ENCODE measurements around the gene SLC4A2. TPM values are rescaled to one million over a fixed set of nuclear protein-coding genes. Genes with fewer than 3 reads are reported as not detected.

SLC4A2 gene
- total and polyA plus RNA-seq, 3 experiments from 2014 or later, result 25.5 to 121 (median 119) TPM

DNA sequence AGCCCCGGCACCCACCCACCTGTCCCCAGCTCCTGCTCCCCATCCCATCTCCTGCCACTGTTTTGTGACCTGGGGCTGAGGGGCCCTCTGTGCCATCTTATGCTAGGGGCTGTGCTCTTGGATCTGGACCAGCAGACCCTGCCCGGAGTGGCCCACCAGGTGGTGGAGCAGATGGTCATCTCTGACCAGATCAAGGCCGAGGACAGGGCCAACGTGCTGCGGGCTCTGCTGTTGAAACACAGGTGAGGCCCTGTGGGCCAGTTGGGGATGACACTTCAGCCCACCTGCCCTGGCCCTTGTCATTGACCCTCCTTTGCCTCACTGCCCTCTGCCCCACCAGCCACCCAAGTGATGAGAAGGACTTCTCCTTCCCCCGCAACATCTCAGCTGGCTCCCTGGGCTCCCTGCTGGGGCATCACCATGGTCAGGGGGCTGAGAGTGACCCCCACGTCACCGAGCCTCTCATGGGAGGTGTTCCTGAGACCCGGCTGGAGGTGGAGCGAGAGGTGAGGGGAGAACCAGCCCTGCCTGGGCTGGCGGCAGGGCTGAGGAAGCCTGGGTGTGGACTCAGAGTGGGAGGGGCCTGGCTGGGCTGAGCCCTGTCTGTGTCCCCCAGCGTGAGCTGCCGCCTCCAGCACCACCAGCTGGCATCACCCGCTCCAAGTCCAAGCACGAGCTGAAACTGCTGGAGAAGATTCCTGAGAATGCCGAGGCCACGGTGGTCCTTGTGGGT, 10.6 kb downstream of the SLC4A2 start:
- Mint-ChIP-seq H3K9me3 (no peaks in the 10 kb centered on the region), H3K4me1 (no peaks in the 10 kb centered on the region), H3K27ac (no peak overlapping the region), H3K4me3 (no peak overlapping the region), H3K27me3 (no peaks in the 10 kb centered on the region), H3K36me3 (peaks cover 3 to 72% (median 4%) of the 10 kb centered on the region in 3 donors)
- peaks cover 4% of the 10 kb centered on the region for H3K36me3 ChIP-seq (ENCODE audit: insufficient read depth, low read length)
- CTCF ChIA-PET, result interaction anchor here (2.9 kb wide), 1 partner anchor 41 kb away, joined by 9 read pairs; no protein-coding TSS in a partner anchor
- H3K4me3 ChIP-seq (ENCODE audit: low read length), result no peak overlapping the region
- H3K27ac ChIP-seq (ENCODE audit: low read depth, low read length), result no peak overlapping the region
- DNase-seq, result no peak
- H3K4me1 ChIP-seq (ENCODE audit: insufficient read depth, low read length), result no peaks in the 10 kb centered on the region
- H3K27me3 ChIP-seq (ENCODE audit: insufficient read depth, low read length, poor library complexity, severe bottlenecking), result no peaks in the 10 kb centered on the region
- POLR2A ChIA-PET, result no interaction called here
- no peaks in the 10 kb centered on the region for H3K9me3 ChIP-seq (ENCODE audit: low read length)

- ChIA-PET CTCF (interaction anchor here (1.5 to 2.9 kb wide), 2 partner anchors 40 kb away, joined by 3 to 9 read pairs; no protein-coding TSS in a partner anchor), POLR2A (no interaction called here)
- Mint-ChIP-seq H3K36me3 (peaks cover 3 to 71% (median 4%) of the 10 kb centered on the region in 3 donors), H3K9me3 (no peaks in the 10 kb centered on the region), H3K4me1 (no peaks in the 10 kb centered on the region), H3K27me3 (no peaks in the 10 kb centered on the region), H3K27ac (peak overlapping the region in 1 of 8 donors; percentile 61), H3K4me3 (no peak overlapping the region)
- Histone ChIP-seq H3K36me3 (ENCODE audit: insufficient read depth, low read length) (no peaks in the 10 kb centered on the region), H3K27me3 (ENCODE audit: insufficient read depth, low read length, poor library complexity, severe bottlenecking) (no peaks in the 10 kb centered on the region), H3K4me3 (ENCODE audit: low read length) (no peak overlapping the region), H3K27ac (ENCODE audit: low read depth, low read length) (no peak overlapping the region), H3K4me1 (ENCODE audit: insufficient read depth, low read length) (no peaks in the 10 kb centered on the region), H3K9me3 (ENCODE audit: low read length) (no peaks in the 10 kb centered on the region)
- DNase-seq, result no peak
Measured at GRCh38 chr7:151070574-151070960, 11.2 kb downstream of the SLC4A2 start.

DNA sequence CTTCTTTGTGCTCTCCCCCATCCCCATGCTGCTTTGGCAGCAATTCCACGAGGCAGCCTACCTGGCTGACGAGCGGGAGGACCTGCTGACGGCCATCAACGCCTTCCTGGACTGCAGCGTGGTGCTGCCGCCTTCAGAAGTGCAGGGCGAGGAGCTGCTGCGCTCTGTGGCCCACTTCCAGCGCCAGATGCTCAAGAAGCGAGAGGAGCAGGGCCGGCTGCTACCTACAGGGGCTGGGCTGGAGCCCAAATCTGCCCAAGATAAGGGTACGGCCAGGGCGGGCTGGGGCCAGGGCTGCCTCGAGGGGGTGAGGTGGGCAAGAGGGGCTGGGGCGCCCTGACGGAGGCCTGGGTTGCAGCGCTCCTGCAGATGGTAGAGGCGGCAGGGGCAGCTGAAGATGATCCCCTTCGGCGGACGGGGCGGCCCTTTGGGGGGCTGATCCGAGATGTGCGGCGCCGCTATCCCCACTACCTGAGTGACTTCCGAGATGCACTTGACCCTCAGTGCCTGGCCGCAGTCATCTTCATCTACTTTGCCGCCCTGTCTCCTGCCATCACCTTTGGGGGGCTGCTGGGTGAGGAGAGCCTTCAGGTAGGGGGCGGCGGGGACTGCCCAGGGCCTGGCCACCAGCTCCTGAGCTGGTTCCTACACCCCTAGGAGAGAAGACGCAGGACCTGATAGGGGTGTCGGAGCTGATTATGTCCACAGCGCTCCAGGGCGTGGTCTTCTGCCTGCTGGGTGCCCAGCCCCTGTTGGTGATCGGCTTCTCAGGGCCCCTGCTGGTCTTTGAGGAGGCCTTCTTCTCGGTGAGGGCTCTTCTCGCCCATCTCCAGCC, 11.9 kb downstream of the SLC4A2 start:
- H3K36me3 ChIP-seq (ENCODE audit: insufficient read depth, low read length), result no peaks in the 10 kb centered on the region
- no peaks in the 10 kb centered on the region for H3K27me3 ChIP-seq (ENCODE audit: insufficient read depth, low read length, poor library complexity, severe bottlenecking)
- H3K4me3 ChIP-seq (ENCODE audit: low read length), result no peak overlapping the region
- peaks cover 3 to 74% (median 4%) of the 10 kb centered on the region in 3 donors for H3K36me3 Mint-ChIP-seq
- no peaks in the 10 kb centered on the region for H3K4me1 Mint-ChIP-seq
- no peak overlapping the region for H3K4me3 Mint-ChIP-seq
- CTCF ChIA-PET, result interaction anchor here (1.5 kb wide), 1 partner anchor 39 kb away, joined by 3 read pairs; no protein-coding TSS in a partner anchor
- H3K9me3 ChIP-seq (ENCODE audit: low read length), result no peaks in the 10 kb centered on the region
- POLR2A ChIA-PET, result interaction anchor here (1.2 kb wide), 1 partner anchor 9 kb away, joined by 3 read pairs; the partner anchor contains the start of gene FASTK
- peak overlapping the region in 1 of 8 donors; percentile 61 for H3K27ac Mint-ChIP-seq
- H3K27me3 Mint-ChIP-seq, result no peaks in the 10 kb centered on the region
- no peak overlapping the region for H3K27ac ChIP-seq (ENCODE audit: low read depth, low read length)
- no peaks in the 10 kb centered on the region for H3K4me1 ChIP-seq (ENCODE audit: insufficient read depth, low read length)
- H3K9me3 Mint-ChIP-seq, result no peaks in the 10 kb centered on the region
- no peak for DNase-seq

- peaks cover 3 to 67% (median 4%) of the 10 kb centered on the region in 3 donors for H3K36me3 Mint-ChIP-seq
- peaks cover 6 to 8% (median 8%) of the 10 kb centered on the region in 3 donors for H3K4me1 Mint-ChIP-seq
- no peaks in the 10 kb centered on the region for H3K9me3 Mint-ChIP-seq
- peaks cover 0 to under 1% of the 10 kb centered on the region in 2 donors for H3K27me3 Mint-ChIP-seq
- Histone ChIP-seq H3K36me3 (ENCODE audit: insufficient read depth, low read length) (no peaks in the 10 kb centered on the region), H3K4me3 (ENCODE audit: low read length) (no peak overlapping the region), H3K27ac (ENCODE audit: low read depth, low read length) (no peak overlapping the region), H3K9me3 (ENCODE audit: low read length) (no peaks in the 10 kb centered on the region), H3K27me3 (ENCODE audit: insufficient read depth, low read length, poor library complexity, severe bottlenecking) (no peaks in the 10 kb centered on the region), H3K4me1 (ENCODE audit: insufficient read depth, low read length) (peaks cover 4% of the 10 kb centered on the region)
- DNase-seq, result no peak
- peak overlapping the region in 1 of 7 donors; percentile 44 for H3K4me3 Mint-ChIP-seq
- ChIA-PET POLR2A (no interaction called here), CTCF (interaction anchor here (1.1 kb wide), 1 partner anchor 13 kb away, joined by 3 read pairs; no protein-coding TSS in a partner anchor)
- H3K27ac Mint-ChIP-seq, result peak overlapping the region in 3 of 8 donors; percentile 36 to 61 (median 54)
Measured at GRCh38 chr7:151073990-151074389, 14.6 kb downstream of the SLC4A2 start.

DNA sequence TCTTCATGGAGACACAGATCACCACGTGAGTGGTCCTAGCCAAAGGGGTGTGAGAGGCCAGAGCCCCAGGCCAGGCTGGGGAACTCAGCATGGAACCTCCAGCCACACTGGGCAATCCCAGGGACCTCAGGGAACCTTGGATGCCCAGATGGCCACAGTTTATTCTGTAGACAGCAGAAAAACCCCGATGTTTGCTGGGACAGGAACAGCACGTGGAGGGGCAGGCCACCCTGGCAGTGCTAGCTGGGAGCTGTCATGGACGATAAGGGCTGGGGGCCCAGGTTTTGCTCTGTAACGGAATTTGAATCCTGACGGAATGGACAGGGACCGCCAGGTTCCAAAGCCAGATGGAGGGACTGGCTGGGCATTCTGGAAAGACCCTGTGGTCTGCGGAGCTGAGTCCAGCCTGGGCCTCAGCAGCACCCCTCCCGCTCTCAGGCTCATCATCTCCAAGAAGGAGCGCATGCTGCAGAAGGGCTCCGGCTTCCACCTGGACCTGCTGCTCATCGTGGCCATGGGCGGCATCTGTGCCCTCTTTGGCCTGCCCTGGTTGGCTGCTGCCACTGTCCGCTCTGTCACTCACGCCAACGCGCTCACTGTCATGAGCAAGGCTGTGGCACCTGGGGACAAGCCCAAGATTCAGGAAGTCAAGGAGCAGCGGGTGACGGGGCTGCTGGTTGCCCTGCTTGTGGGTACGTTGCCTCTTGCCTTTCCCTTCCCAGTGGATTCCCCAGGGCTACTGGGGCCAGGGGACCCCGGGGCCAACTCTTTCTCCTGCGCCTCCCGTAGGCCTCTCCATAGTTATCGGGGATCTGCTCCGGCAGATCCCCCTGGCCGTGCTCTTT, 15.7 kb downstream of the SLC4A2 start:
- H3K27me3 ChIP-seq (ENCODE audit: insufficient read depth, low read length, poor library complexity, severe bottlenecking), result no peaks in the 10 kb centered on the region
- Mint-ChIP-seq H3K36me3 (peaks cover 0 to 61% (median 0%) of the 10 kb centered on the region in 3 donors), H3K4me1 (peaks cover 10 to 19% (median 16%) of the 10 kb centered on the region in 3 donors), H3K27ac (peak overlapping the region in 3 of 8 donors; percentile 22 to 61 (median 37)), H3K27me3 (peaks cover 0 to 2% of the 10 kb centered on the region in 2 donors), H3K9me3 (no peaks in the 10 kb centered on the region), H3K4me3 (peak overlapping the region in 1 of 7 donors; percentile 58)
- no peaks in the 10 kb centered on the region for H3K9me3 ChIP-seq (ENCODE audit: low read length)
- ChIA-PET POLR2A (interaction anchor here (2.0 kb wide), 1 partner anchor 16 kb away, joined by 6 read pairs; the partner anchor contains the start of gene SLC4A2), CTCF (no interaction called here)
- H3K4me3 ChIP-seq (ENCODE audit: low read length), result no peak overlapping the region
- H3K4me1 ChIP-seq (ENCODE audit: insufficient read depth, low read length), result peaks cover 14% of the 10 kb centered on the region
- H3K36me3 ChIP-seq (ENCODE audit: insufficient read depth, low read length), result no peaks in the 10 kb centered on the region
- no peak overlapping the region for H3K27ac ChIP-seq (ENCODE audit: low read depth, low read length)
- no peak for DNase-seq

- H3K9me3 Mint-ChIP-seq, result no peaks in the 10 kb centered on the region
- H3K4me3 ChIP-seq (ENCODE audit: low read length), result no peak overlapping the region
- H3K4me3 Mint-ChIP-seq, result peak overlapping the region in 1 of 7 donors; percentile 58
- H3K9me3 ChIP-seq (ENCODE audit: low read length), result no peaks in the 10 kb centered on the region
- ChIA-PET POLR2A (interaction anchor here (2.0 kb wide), 1 partner anchor 17 kb away, joined by 6 read pairs; the partner anchor contains the start of gene SLC4A2), CTCF (no interaction called here)
- peaks cover 15% of the 10 kb centered on the region for H3K4me1 ChIP-seq (ENCODE audit: insufficient read depth, low read length)
- peaks cover 0 to 56% (median 0%) of the 10 kb centered on the region in 3 donors for H3K36me3 Mint-ChIP-seq
- H3K27ac ChIP-seq (ENCODE audit: low read depth, low read length), result no peak overlapping the region
- no peaks in the 10 kb centered on the region for H3K27me3 ChIP-seq (ENCODE audit: insufficient read depth, low read length, poor library complexity, severe bottlenecking)
- peak overlapping the region in 3 of 8 donors; percentile 22 to 61 (median 37) for H3K27ac Mint-ChIP-seq
- no peaks in the 10 kb centered on the region for H3K36me3 ChIP-seq (ENCODE audit: insufficient read depth, low read length)
- H3K4me1 Mint-ChIP-seq, result peaks cover 10 to 24% (median 17%) of the 10 kb centered on the region in 3 donors
- DNase-seq, result no peak
- H3K27me3 Mint-ChIP-seq, result peaks cover 0 to 2% of the 10 kb centered on the region in 2 donors
Measured at GRCh38 chr7:151075662-151075971, 16.2 kb downstream of the SLC4A2 start.

DNA sequence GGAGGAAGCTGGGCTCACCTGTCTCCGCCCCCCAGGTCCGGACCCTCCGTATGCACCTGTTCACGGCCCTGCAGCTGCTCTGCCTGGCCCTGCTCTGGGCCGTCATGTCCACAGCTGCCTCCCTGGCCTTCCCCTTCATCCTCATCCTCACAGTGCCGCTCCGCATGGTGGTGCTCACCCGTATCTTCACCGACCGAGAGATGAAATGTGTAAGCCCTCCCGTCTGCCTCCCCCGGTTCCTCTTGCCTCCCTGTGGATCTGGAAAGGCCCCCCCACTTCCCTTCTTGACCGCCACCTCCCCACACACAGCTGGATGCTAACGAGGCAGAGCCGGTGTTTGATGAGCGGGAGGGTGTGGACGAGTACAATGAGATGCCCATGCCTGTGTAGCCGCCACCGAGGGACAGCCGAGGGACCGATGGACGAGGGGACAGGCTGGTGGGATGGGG, 16.6 kb downstream of the SLC4A2 start:
- CTCF ChIA-PET, result no interaction called here
- DNase-seq, result no peak
- H3K4me3 ChIP-seq (ENCODE audit: low read length), result no peak overlapping the region
- no peaks in the 10 kb centered on the region for H3K9me3 ChIP-seq (ENCODE audit: low read length)
- no peak overlapping the region for H3K4me3 Mint-ChIP-seq
- peak overlapping the region in 1 of 8 donors; percentile 89 for H3K27ac Mint-ChIP-seq
- no peaks in the 10 kb centered on the region for H3K9me3 Mint-ChIP-seq
- H3K27me3 ChIP-seq (ENCODE audit: insufficient read depth, low read length, poor library complexity, severe bottlenecking), result no peaks in the 10 kb centered on the region
- H3K36me3 Mint-ChIP-seq, result peaks cover 0 to 54% (median 0%) of the 10 kb centered on the region in 3 donors
- POLR2A ChIA-PET, result interaction anchor here (2.0 kb wide), 1 partner anchor 17 kb away, joined by 6 read pairs; the partner anchor contains the start of gene SLC4A2
- peaks cover 18% of the 10 kb centered on the region for H3K4me1 ChIP-seq (ENCODE audit: insufficient read depth, low read length)
- H3K27ac ChIP-seq (ENCODE audit: low read depth, low read length), result no peak overlapping the region
- H3K4me1 Mint-ChIP-seq, result peaks cover 10 to 27% (median 17%) of the 10 kb centered on the region in 3 donors
- no peaks in the 10 kb centered on the region for H3K36me3 ChIP-seq (ENCODE audit: insufficient read depth, low read length)
- peaks cover 0 to 2% of the 10 kb centered on the region in 2 donors for H3K27me3 Mint-ChIP-seq

All from CD8-positive, alpha-beta memory T cell (primary cell).